Stimulated activated CD4-positive, alpha-beta T cell treated with anti-CD3 and anti-CD28 coated beads, TNF-alpha, amount 100 ng/mL, for 24 hours (primary cell): Measurements from ENCODE around the gene CTCFL.

Experiments
- DNase-seq, 3 experiments: peaks; one replicate each; pipeline ENCODE4 v3.0.0-alpha.2; 2020; ENCODE audit warnings: low read depth in 3 of 3

Gene CTCFL

GRCh38 chr20:57559658-57560553 is 35.0 kb upstream of the CTCFL start:
- DNase-seq: no peak

GRCh38 chr20:57559289-57559634 is 34.3 kb upstream of the CTCFL start:
- DNase-seq: no peak

GRCh38 chr20:57558614-57559288 is 33.8 kb upstream of the CTCFL start:
- DNase-seq: no peak

GRCh38 chr20:57557926-57558613 is 33.1 kb upstream of the CTCFL start:
- no peak for DNase-seq

GRCh38 chr20:57556980-57557274 is 32.0 kb upstream of the CTCFL start:
- no peak for DNase-seq

- no peak for DNase-seq
Observed at GRCh38 chr20:57555457-57556184, 30.7 kb upstream of the CTCFL start.

GRCh38 chr20:57553376-57554018 is 28.6 kb upstream of the CTCFL start:
- DNase-seq: no peak

- no peak for DNase-seq
Observed at GRCh38 chr20:57552471-57552870, 27.5 kb upstream of the CTCFL start.

- DNase-seq: no peak
Observed at GRCh38 chr20:57548177-57549058, 23.5 kb upstream of the CTCFL start.

GRCh38 chr20:57546956-57547649 is 22.2 kb upstream of the CTCFL start:
- DNase-seq: no peak

- no peak for DNase-seq
Observed at GRCh38 chr20:57545927-57546662, 21.2 kb upstream of the CTCFL start.

GRCh38 chr20:57544838-57545564 is 20.1 kb upstream of the CTCFL start:
- no peak for DNase-seq

GRCh38 chr20:57543754-57544153 is 18.8 kb upstream of the CTCFL start:
- no peak for DNase-seq

GRCh38 chr20:57540890-57541580 is 16.1 kb upstream of the CTCFL start:
- no peak for DNase-seq

- no peak for DNase-seq
Observed at GRCh38 chr20:57539889-57540288, 14.9 kb upstream of the CTCFL start.

- no peak for DNase-seq
Observed at GRCh38 chr20:57537822-57538221, 12.9 kb upstream of the CTCFL start.

GRCh38 chr20:57536771-57537724 is 12.1 kb upstream of the CTCFL start:
- no peak for DNase-seq
